ENCODE data around the gene GUCY2D. TPM values are rescaled to one million over a fixed set of nuclear protein-coding genes. Genes with fewer than 3 reads are reported as not detected.

GUCY2D gene
- total and polyA plus RNA-seq, 2 experiments from 2014 or later = 0.07 to 0.08 TPM

DNA sequence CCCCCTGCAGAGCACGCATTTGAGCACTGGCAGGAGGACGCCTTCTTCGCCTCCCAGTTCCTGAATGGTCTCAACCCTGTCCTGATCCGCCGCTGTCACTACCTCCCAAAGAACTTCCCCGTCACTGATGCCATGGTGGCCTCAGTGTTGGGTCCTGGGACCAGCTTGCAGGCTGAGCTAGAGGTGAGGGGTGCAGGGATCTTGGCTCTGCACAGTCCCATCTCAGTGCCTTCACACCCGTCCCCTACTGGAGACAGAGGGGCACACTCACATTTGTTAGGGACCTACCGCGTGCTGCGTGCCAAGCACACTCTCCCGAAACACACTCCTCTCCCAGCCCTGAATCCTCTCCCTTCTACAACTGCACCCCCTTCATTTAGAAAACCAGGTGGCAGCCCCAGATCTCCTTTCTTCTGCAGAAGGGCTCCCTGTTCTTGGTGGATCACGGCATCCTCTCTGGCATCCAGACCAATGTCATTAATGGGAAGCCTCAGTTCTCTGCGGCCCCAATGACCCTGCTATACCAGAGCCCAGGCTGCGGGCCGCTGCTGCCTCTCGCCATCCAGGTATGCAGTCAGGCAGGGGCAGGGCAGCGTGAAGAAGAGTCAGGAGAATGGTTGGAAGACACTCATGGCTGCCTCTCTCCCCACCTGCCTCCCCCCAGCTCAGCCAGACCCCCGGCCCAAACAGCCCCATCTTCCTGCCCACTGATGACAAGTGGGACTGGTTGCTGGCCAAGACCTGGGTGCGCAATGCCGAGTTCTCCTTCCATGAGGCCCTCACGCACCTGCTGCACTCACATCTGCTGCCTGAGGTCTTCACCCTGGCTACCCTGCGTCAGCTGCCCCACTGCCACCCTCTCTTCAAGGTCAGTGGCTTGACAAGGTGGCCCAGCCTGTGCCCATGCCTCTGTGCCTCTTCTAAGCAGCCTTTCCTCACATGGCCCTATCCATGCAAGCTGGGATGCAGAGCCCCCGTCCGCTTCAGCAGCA, 42.7 kb downstream of the GUCY2D start:
- no peaks in the 10 kb centered on the region for H3K36me3 Mint-ChIP-seq (ENCODE audit: low read depth)
- H3K4me3 ChIP-seq = no peak overlapping the region
- TF ChIP-seq STAT1 (IDR thresholded peaks at IDR 0.05; ENCODE audit: unreplicated experiment) (no peak), NANOG (IDR thresholded peaks at IDR 0.05; ENCODE audit: borderline replicate concordance) (no peak), POLR2AphosphoS5 (IDR thresholded peaks at IDR 0.05; ENCODE audit: low read depth) (no peak), CREB1 (CRISPR knock-in tag; IDR thresholded peaks at IDR 0.05; ENCODE audit: low read depth) (no peak), JUNB (IDR thresholded peaks at IDR 0.05; ENCODE audit: unreplicated experiment) (no peak), ZNF331 (CRISPR knock-in tag; IDR thresholded peaks at IDR 0.05; ENCODE audit: low read depth) (no peak), EZH2 (IDR thresholded peaks at IDR 0.05; ENCODE audit: low read depth, unreplicated experiment) (no peak), ZNF114 (CRISPR knock-in tag; IDR thresholded peaks at IDR 0.05) (no peak)
- TF ChIP-seq, protein P1, sequence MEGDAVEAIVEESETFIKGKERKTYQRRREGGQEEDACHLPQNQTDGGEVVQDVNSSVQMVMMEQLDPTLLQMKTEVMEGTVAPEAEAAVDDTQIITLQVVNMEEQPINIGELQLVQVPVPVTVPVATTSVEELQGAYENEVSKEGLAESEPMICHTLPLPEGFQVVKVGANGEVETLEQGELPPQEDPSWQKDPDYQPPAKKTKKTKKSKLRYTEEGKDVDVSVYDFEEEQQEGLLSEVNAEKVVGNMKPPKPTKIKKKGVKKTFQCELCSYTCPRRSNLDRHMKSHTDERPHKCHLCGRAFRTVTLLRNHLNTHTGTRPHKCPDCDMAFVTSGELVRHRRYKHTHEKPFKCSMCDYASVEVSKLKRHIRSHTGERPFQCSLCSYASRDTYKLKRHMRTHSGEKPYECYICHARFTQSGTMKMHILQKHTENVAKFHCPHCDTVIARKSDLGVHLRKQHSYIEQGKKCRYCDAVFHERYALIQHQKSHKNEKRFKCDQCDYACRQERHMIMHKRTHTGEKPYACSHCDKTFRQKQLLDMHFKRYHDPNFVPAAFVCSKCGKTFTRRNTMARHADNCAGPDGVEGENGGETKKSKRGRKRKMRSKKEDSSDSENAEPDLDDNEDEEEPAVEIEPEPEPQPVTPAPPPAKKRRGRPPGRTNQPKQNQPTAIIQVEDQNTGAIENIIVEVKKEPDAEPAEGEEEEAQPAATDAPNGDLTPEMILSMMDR (conservative IDR thresholded peaks at IDR 0.05; ENCODE audit: low read depth in 2 of 2) = no peak
- TF ChIP-seq, protein P2, sequence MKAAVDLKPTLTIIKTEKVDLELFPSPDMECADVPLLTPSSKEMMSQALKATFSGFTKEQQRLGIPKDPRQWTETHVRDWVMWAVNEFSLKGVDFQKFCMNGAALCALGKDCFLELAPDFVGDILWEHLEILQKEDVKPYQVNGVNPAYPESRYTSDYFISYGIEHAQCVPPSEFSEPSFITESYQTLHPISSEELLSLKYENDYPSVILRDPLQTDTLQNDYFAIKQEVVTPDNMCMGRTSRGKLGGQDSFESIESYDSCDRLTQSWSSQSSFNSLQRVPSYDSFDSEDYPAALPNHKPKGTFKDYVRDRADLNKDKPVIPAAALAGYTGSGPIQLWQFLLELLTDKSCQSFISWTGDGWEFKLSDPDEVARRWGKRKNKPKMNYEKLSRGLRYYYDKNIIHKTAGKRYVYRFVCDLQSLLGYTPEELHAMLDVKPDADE (IDR thresholded peaks at IDR 0.05) = no peak
- TF ChIP-seq, protein P3, sequence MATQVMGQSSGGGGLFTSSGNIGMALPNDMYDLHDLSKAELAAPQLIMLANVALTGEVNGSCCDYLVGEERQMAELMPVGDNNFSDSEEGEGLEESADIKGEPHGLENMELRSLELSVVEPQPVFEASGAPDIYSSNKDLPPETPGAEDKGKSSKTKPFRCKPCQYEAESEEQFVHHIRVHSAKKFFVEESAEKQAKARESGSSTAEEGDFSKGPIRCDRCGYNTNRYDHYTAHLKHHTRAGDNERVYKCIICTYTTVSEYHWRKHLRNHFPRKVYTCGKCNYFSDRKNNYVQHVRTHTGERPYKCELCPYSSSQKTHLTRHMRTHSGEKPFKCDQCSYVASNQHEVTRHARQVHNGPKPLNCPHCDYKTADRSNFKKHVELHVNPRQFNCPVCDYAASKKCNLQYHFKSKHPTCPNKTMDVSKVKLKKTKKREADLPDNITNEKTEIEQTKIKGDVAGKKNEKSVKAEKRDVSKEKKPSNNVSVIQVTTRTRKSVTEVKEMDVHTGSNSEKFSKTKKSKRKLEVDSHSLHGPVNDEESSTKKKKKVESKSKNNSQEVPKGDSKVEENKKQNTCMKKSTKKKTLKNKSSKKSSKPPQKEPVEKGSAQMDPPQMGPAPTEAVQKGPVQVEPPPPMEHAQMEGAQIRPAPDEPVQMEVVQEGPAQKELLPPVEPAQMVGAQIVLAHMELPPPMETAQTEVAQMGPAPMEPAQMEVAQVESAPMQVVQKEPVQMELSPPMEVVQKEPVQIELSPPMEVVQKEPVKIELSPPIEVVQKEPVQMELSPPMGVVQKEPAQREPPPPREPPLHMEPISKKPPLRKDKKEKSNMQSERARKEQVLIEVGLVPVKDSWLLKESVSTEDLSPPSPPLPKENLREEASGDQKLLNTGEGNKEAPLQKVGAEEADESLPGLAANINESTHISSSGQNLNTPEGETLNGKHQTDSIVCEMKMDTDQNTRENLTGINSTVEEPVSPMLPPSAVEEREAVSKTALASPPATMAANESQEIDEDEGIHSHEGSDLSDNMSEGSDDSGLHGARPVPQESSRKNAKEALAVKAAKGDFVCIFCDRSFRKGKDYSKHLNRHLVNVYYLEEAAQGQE (IDR thresholded peaks at IDR 0.05; ENCODE audit: unreplicated experiment) = no peak
- DNase-seq (ENCODE audit: low spot score) (no peak), ATAC-seq (peak; percentile 47)
- H3K36me3 ChIP-seq (ENCODE audit: insufficient read depth) = no peaks in the 10 kb centered on the region
- H3K4me2 ChIP-seq = no peak overlapping the region
- no peaks in the 10 kb centered on the region; the same call in 1 of the 2 replicates for H3K4me1 ChIP-seq (ENCODE audit: insufficient read depth)
- H3K27me3 ChIP-seq (ENCODE audit: insufficient read depth) = peaks cover 10% of the 10 kb centered on the region
- 0 out of 2 replicates have a peak, but pooled peaks cover 3% of the 10 kb centered on the region for H3F3A ChIP-seq (replicated peaks; ENCODE audit: low read depth)
- H3K9me3 Mint-ChIP-seq = no peaks in the 10 kb centered on the region; the same call in 2 of the 3 replicates
- H3K9me2 ChIP-seq (ENCODE audit: insufficient read depth) = no peaks in the 10 kb centered on the region
- no peak overlapping the region for H3K27ac ChIP-seq (ENCODE audit: low read depth)
- peaks cover 4% of the 10 kb centered on the region for H3K27me3 Mint-ChIP-seq (ENCODE audit: insufficient read depth, low read depth, poor library complexity)
- H3K27ac Mint-ChIP-seq = no peak overlapping the region
- H4K20me1 ChIP-seq (replicated peaks; ENCODE audit: insufficient read depth) = no peaks in the 10 kb centered on the region
- no peaks in the 10 kb centered on the region for H3K79me2 ChIP-seq (replicated peaks; ENCODE audit: insufficient read depth)
- no peak overlapping the region for H3K4me3 Mint-ChIP-seq
- peaks cover 4% of the 10 kb centered on the region for H3K4me1 Mint-ChIP-seq
- no peak overlapping the region for H2AFZ ChIP-seq

Data from GM23338 (cell line).